GM21515 (cell line): ENCODE measurements around the gene NEMP1.
"Not testable (repeated sequence)": the region's sequence is repeated elsewhere in the genome, so short reads cannot be mapped to it uniquely, and the experiment has no call there.

ENCODE experiments used
- ATAC-seq: cut with Tn5 transposase; IDR thresholded peaks from one replicate; pipeline ENCODE4 v1.9.1; 2021; ENCODE audit not compliant: unreplicated experiment

NEMP1 gene

GRCh38 chr12:57057067-57057751 is 21.4 kb downstream of the NEMP1 start:
- ATAC-seq: no peak

- no peak for ATAC-seq
These were observed 22.8 kb downstream of the NEMP1 start for GRCh38 chr12:57055824-57056223.

- not testable (repeated sequence) for ATAC-seq
These were observed 24.7 kb downstream of the NEMP1 start for GRCh38 chr12:57053901-57054300.

- ATAC-seq: not testable (repeated sequence)
These were observed 25.4 kb downstream of the NEMP1 start for GRCh38 chr12:57053146-57053545.

GRCh38 chr12:57051011-57051410 is 27.6 kb downstream of the NEMP1 start:
- ATAC-seq: no peak

- ATAC-seq: no peak
These were observed 28.7 kb downstream of the NEMP1 start, which contains the start of gene MYO1A for GRCh38 chr12:57049890-57050289. MYO1A (minus strand) TSS chr12:57050129; CDS start chr12:57048323, 1,806 bp downstream.

- no peak for ATAC-seq
These were observed 29.5 kb downstream of the NEMP1 start for GRCh38 chr12:57049119-57049446.

GRCh38 chr12:57048423-57049118 is 30.0 kb downstream of the NEMP1 start:
- no peak for ATAC-seq

GRCh38 chr12:57047981-57048380 is 30.6 kb downstream of the NEMP1 start:
- ATAC-seq: no peak

- no peak for ATAC-seq
These were observed 31.4 kb downstream of the NEMP1 start for GRCh38 chr12:57046947-57047890.

- no peak for ATAC-seq
These were observed 32.4 kb downstream of the NEMP1 start for GRCh38 chr12:57046086-57046791.

GRCh38 chr12:57044889-57045288 is 33.7 kb downstream of the NEMP1 start:
- no peak for ATAC-seq

- no peak for ATAC-seq
These were observed 34.1 kb downstream of the NEMP1 start for GRCh38 chr12:57044468-57044867.

GRCh38 chr12:57042695-57043094 is 35.9 kb downstream of the NEMP1 start:
- no peak for ATAC-seq

- no peak for ATAC-seq
These were observed 37.8 kb downstream of the NEMP1 start for GRCh38 chr12:57040750-57041149.

GRCh38 chr12:57040211-57040610 is 38.4 kb downstream of the NEMP1 start:
- no peak for ATAC-seq

- ATAC-seq: no peak
These were observed 39.4 kb downstream of the NEMP1 start for GRCh38 chr12:57039016-57039798.

- ATAC-seq: no peak
These were observed 41.3 kb downstream of the NEMP1 start for GRCh38 chr12:57037264-57037663.

GRCh38 chr12:57033431-57033830 is 45.2 kb downstream of the NEMP1 start:
- ATAC-seq: no peak

GRCh38 chr12:57031789-57032188 is 46.8 kb downstream of the NEMP1 start:
- ATAC-seq: no peak
